ENCODE measurements around the gene APBA1.
"Not testable (repeated sequence)": the region's sequence is repeated elsewhere in the genome, so short reads cannot be mapped to it uniquely, and the experiment has no call there.

The APBA1 gene

GRCh38 chr9:69411931-69412740 is 260.0 kb downstream of the APBA1 start:
- peak overlapping the region; percentile 14 for H2AFZ ChIP-seq (ENCODE audit: low read length, unreplicated experiment)
- no peaks in the 10 kb centered on the region for H3K36me3 ChIP-seq (ENCODE audit: insufficient read depth, low read length)
- H3K27me3 ChIP-seq (ENCODE audit: insufficient read depth, low read length), result no peaks in the 10 kb centered on the region
- no peak overlapping the region for H3K27ac ChIP-seq (ENCODE audit: low read depth, low read length)
- H3K4me3 ChIP-seq (ENCODE audit: low read depth, low read length), result no peak overlapping the region
- no peaks in the 10 kb centered on the region for H3K4me1 ChIP-seq (ENCODE audit: control insufficient read depth, insufficient read depth, low read length, unreplicated experiment)
- H3K79me2 ChIP-seq (ENCODE audit: control insufficient read depth, insufficient read depth, low read length, unreplicated experiment), result no peaks in the 10 kb centered on the region

- H3K79me2 ChIP-seq (ENCODE audit: control insufficient read depth, insufficient read depth, low read length, unreplicated experiment), result no peaks in the 10 kb centered on the region
- H3K4me3 ChIP-seq (ENCODE audit: low read depth, low read length), result no peak overlapping the region
- H2AFZ ChIP-seq (ENCODE audit: low read length, unreplicated experiment), result no peak overlapping the region
- no peak overlapping the region for H3K27ac ChIP-seq (ENCODE audit: low read depth, low read length)
- H3K36me3 ChIP-seq (ENCODE audit: insufficient read depth, low read length), result no peaks in the 10 kb centered on the region
- H3K27me3 ChIP-seq (ENCODE audit: insufficient read depth, low read length), result no peaks in the 10 kb centered on the region
- no peaks in the 10 kb centered on the region for H3K4me1 ChIP-seq (ENCODE audit: control insufficient read depth, insufficient read depth, low read length, unreplicated experiment)
Measured at GRCh38 chr9:69411246-69411645, 260.9 kb downstream of the APBA1 start.

GRCh38 chr9:69409936-69410335 is 262.2 kb downstream of the APBA1 start:
- H3K36me3 ChIP-seq (ENCODE audit: insufficient read depth, low read length); H2AFZ ChIP-seq (ENCODE audit: low read length, unreplicated experiment); H3K27ac ChIP-seq (ENCODE audit: low read depth, low read length): not testable (repeated sequence)

GRCh38 chr9:69400470-69400869 is 271.7 kb downstream of the APBA1 start:
- Histone ChIP-seq H3K79me2 (ENCODE audit: control insufficient read depth, insufficient read depth, low read length, unreplicated experiment) (no peaks in the 10 kb centered on the region), H3K4me1 (ENCODE audit: control insufficient read depth, insufficient read depth, low read length, unreplicated experiment) (no peaks in the 10 kb centered on the region)

More at GRCh38 chr9:69409936-69410335, 262.2 kb downstream of the APBA1 start:
- H3K4me3 ChIP-seq (ENCODE audit: low read depth, low read length); H3K4me1 ChIP-seq (ENCODE audit: control insufficient read depth, insufficient read depth, low read length, unreplicated experiment); H3K27me3 ChIP-seq (ENCODE audit: insufficient read depth, low read length); H3K79me2 ChIP-seq (ENCODE audit: control insufficient read depth, insufficient read depth, low read length, unreplicated experiment): not testable (repeated sequence)

GRCh38 chr9:69397384-69398214 is 274.6 kb downstream of the APBA1 start:
- no peaks in the 10 kb centered on the region for H3K4me1 ChIP-seq (ENCODE audit: control insufficient read depth, insufficient read depth, low read length, unreplicated experiment)
- H2AFZ ChIP-seq (ENCODE audit: low read length, unreplicated experiment), result no peak overlapping the region
- H3K27me3 ChIP-seq (ENCODE audit: insufficient read depth, low read length), result peaks cover 19% of the 10 kb centered on the region
- H3K4me3 ChIP-seq (ENCODE audit: low read depth, low read length), result no peak overlapping the region
- H3K36me3 ChIP-seq (ENCODE audit: insufficient read depth, low read length), result no peaks in the 10 kb centered on the region
- no peak overlapping the region for H3K27ac ChIP-seq (ENCODE audit: low read depth, low read length)
- H3K79me2 ChIP-seq (ENCODE audit: control insufficient read depth, insufficient read depth, low read length, unreplicated experiment), result no peaks in the 10 kb centered on the region

More at GRCh38 chr9:69400470-69400869, 271.7 kb downstream of the APBA1 start:
- Histone ChIP-seq H3K27ac (ENCODE audit: low read depth, low read length) (no peak overlapping the region), H3K27me3 (ENCODE audit: insufficient read depth, low read length) (peaks cover 31% of the 10 kb centered on the region), H2AFZ (ENCODE audit: low read length, unreplicated experiment) (no peak overlapping the region), H3K4me3 (ENCODE audit: low read depth, low read length) (no peak overlapping the region), H3K36me3 (ENCODE audit: insufficient read depth, low read length) (no peaks in the 10 kb centered on the region)

- H3K79me2 ChIP-seq (ENCODE audit: control insufficient read depth, insufficient read depth, low read length, unreplicated experiment), result no peaks in the 10 kb centered on the region
- no peak overlapping the region for H3K27ac ChIP-seq (ENCODE audit: low read depth, low read length)
- no peak overlapping the region for H2AFZ ChIP-seq (ENCODE audit: low read length, unreplicated experiment)
- peaks cover 24% of the 10 kb centered on the region; the same call in 1 of the 2 replicates for H3K27me3 ChIP-seq (ENCODE audit: insufficient read depth, low read length)
- no peaks in the 10 kb centered on the region for H3K4me1 ChIP-seq (ENCODE audit: control insufficient read depth, insufficient read depth, low read length, unreplicated experiment)
- H3K4me3 ChIP-seq (ENCODE audit: low read depth, low read length), result no peak overlapping the region
- no peaks in the 10 kb centered on the region for H3K36me3 ChIP-seq (ENCODE audit: insufficient read depth, low read length)
Measured at GRCh38 chr9:69396759-69397158, 275.4 kb downstream of the APBA1 start.

- H3K27me3 ChIP-seq (ENCODE audit: insufficient read depth, low read length), result peaks cover 22% of the 10 kb centered on the region; the same call in 1 of the 2 replicates
- H2AFZ ChIP-seq (ENCODE audit: low read length, unreplicated experiment), result no peak overlapping the region
- H3K79me2 ChIP-seq (ENCODE audit: control insufficient read depth, insufficient read depth, low read length, unreplicated experiment), result no peaks in the 10 kb centered on the region
- H3K4me1 ChIP-seq (ENCODE audit: control insufficient read depth, insufficient read depth, low read length, unreplicated experiment), result no peaks in the 10 kb centered on the region
- no peak overlapping the region for H3K4me3 ChIP-seq (ENCODE audit: low read depth, low read length)
- H3K36me3 ChIP-seq (ENCODE audit: insufficient read depth, low read length), result no peaks in the 10 kb centered on the region
- H3K27ac ChIP-seq (ENCODE audit: low read depth, low read length), result no peak overlapping the region
Measured at GRCh38 chr9:69395718-69396117, 276.5 kb downstream of the APBA1 start.

- H3K4me3 ChIP-seq (ENCODE audit: low read depth, low read length), result no peak overlapping the region
- no peaks in the 10 kb centered on the region for H3K36me3 ChIP-seq (ENCODE audit: insufficient read depth, low read length)
- no peaks in the 10 kb centered on the region for H3K79me2 ChIP-seq (ENCODE audit: control insufficient read depth, insufficient read depth, low read length, unreplicated experiment)
- no peak overlapping the region for H3K27ac ChIP-seq (ENCODE audit: low read depth, low read length)
- H3K4me1 ChIP-seq (ENCODE audit: control insufficient read depth, insufficient read depth, low read length, unreplicated experiment), result no peaks in the 10 kb centered on the region
- H3K27me3 ChIP-seq (ENCODE audit: insufficient read depth, low read length), result peaks cover 34% of the 10 kb centered on the region
- H2AFZ ChIP-seq (ENCODE audit: low read length, unreplicated experiment), result no peak overlapping the region
Measured at GRCh38 chr9:69393425-69393824, 278.7 kb downstream of the APBA1 start.

GRCh38 chr9:69392826-69393225 is 279.3 kb downstream of the APBA1 start:
- H3K79me2 ChIP-seq (ENCODE audit: control insufficient read depth, insufficient read depth, low read length, unreplicated experiment), result no peaks in the 10 kb centered on the region
- H3K4me1 ChIP-seq (ENCODE audit: control insufficient read depth, insufficient read depth, low read length, unreplicated experiment), result no peaks in the 10 kb centered on the region
- H3K36me3 ChIP-seq (ENCODE audit: insufficient read depth, low read length), result no peaks in the 10 kb centered on the region
- no peak overlapping the region for H3K4me3 ChIP-seq (ENCODE audit: low read depth, low read length)
- H2AFZ ChIP-seq (ENCODE audit: low read length, unreplicated experiment), result no peak overlapping the region
- peaks cover 38% of the 10 kb centered on the region for H3K27me3 ChIP-seq (ENCODE audit: insufficient read depth, low read length)
- no peak overlapping the region for H3K27ac ChIP-seq (ENCODE audit: low read depth, low read length)

- H3K27ac ChIP-seq (ENCODE audit: low read depth, low read length), result no peak overlapping the region
- no peaks in the 10 kb centered on the region for H3K4me1 ChIP-seq (ENCODE audit: control insufficient read depth, insufficient read depth, low read length, unreplicated experiment)
- H3K79me2 ChIP-seq (ENCODE audit: control insufficient read depth, insufficient read depth, low read length, unreplicated experiment), result no peaks in the 10 kb centered on the region
- no peak overlapping the region for H2AFZ ChIP-seq (ENCODE audit: low read length, unreplicated experiment)
- H3K4me3 ChIP-seq (ENCODE audit: low read depth, low read length), result no peak overlapping the region
- H3K36me3 ChIP-seq (ENCODE audit: insufficient read depth, low read length), result no peaks in the 10 kb centered on the region
- H3K27me3 ChIP-seq (ENCODE audit: insufficient read depth, low read length), result peaks cover 41% of the 10 kb centered on the region
Measured at GRCh38 chr9:69391946-69392345, 280.2 kb downstream of the APBA1 start.
